NCI-H1048 (cell line): ENCODE data around the gene HUWE1.
"Not testable (repeated sequence)": the region's sequence is repeated elsewhere in the genome, so short reads cannot be mapped to it uniquely, and the experiment has no call there.

ENCODE experiments used
- DNase-seq: peaks from one replicate; lab custom pipeline; 2025; lab: John Stamatoyannopoulos, UW

Gene HUWE1

DNA sequence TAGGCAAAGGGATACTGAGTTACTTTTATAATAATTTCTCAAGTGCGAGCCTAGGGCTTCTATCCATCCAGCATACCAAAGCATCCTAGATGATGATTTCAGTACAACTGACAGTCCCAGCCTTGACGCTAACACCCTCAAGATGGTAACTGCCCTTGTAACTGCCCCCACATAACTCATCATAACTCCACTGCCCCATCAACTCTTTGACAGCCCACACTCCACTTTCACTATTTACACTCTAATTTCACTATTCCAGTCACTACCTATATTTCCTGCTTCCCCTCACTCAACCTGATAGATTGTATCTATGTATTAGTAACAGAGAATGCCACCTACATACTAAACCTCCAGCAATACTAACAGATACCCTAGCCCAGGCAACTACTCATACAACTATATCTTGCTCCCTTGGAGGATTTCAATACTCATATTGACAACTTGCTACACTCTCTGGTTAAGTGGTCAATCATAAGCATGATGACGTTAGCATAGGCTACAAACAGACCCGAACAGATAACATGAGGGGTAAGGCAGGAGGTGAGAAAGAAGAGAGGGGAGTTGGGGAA is 65.0 kb downstream of the HUWE1 start:
- DNase-seq = no peak

DNA sequence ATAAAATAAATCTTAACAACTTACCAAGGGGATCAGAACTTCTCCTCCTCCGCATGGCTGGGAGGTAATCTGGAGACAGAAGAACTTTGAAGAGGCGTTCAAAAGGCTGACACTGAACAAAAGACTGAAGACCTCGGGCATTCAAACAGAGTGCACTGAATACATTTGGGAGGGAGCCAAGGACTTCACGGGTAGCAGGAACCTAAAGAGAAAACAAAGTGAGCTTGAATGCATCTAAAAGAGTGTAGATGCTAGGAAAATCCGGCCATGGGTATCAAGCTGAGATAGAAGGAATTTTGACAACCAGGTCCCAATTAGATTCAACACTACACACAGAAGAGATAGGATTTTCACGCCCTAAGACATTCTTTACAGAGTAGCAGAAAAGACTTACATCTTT is 69.6 kb downstream of the HUWE1 start:
- DNase-seq = no peak

DNA sequence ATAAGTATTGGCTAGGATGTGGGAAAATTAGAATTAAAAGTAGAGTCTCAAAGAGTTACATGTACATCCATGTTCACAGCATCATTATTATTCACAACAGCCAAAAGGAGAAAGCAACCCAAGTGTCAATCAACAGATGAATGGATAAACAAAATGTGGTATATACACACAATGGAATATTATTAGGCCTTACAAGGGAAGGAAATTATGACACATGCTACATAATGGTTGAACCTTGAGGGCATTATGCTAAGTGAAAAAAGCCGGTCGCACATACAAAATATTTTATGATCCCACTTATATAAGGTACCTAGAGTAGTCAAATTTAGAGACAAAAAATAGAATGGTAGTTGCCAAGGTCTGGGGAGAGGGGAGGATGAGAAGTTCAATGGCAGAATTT is 80.1 kb downstream of the HUWE1 start:
- DNase-seq = no peak

DNA sequence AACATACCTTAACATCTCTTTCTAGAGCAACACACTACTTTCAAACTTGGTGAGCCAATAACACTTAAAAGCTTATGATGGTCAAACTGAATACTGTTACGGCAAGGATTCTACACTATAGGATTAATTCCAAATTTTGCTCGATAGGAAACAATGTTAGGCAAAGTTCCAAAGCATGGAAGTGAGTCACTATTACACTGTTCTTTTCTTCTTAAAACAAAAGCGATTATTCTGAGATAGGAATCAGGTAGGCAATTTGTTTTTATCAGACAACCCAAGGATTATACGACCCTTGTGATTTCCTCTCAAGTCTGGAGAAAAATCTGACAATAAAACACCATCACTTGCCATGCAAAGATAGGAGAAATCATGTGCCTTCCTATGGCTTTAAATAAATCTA is 81.5 kb downstream of the HUWE1 start:
- no peak for DNase-seq

DNA sequence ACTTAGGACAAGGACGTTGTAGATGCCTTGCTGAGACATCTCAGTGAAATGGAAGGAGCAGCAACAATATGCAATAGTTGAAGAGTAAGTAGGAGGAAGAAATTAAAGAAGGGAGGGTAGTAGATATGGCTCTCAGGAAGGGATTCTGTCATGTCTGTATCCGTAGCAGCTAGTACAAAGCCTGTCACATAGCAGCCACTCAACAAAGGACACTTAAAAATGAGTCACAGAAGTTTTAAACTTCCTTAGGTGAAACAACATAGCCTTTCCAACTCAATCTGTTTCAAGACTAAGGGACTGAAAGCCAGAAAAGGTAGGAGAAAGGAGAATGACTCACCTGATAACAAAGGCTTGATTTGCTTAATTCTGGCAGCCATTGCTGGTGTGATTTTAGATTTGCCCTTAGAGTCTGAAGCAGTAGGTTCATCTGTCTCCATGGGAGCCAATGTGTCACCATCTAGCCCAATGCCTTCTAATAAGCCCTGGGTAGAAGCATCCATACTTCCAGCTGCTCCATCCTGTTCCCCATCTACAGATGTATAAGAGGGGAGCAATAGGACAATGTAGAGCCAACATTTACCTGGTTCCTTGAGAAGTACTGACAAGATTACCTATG is 86.6 kb downstream of the HUWE1 start:
- DNase-seq = no peak

DNA sequence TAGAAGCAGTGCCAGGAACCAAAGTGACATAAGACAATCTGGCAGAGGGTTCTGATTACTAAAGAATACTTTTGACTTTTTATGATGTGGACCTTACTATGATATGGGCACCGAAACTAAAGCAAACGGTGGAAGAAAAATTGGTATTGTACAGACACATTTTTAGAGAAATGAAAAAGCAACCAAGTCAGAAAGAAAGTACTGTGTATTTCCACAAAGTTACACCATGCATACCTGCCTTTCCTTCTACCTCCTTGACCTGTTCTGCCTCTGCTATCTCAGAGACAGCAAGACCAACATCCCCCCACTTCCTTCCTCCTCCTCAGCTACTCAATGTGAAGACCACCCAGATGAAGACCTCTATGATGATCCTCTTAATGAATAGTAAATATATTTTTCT is 88.3 kb downstream of the HUWE1 start:
- no peak for DNase-seq

DNA sequence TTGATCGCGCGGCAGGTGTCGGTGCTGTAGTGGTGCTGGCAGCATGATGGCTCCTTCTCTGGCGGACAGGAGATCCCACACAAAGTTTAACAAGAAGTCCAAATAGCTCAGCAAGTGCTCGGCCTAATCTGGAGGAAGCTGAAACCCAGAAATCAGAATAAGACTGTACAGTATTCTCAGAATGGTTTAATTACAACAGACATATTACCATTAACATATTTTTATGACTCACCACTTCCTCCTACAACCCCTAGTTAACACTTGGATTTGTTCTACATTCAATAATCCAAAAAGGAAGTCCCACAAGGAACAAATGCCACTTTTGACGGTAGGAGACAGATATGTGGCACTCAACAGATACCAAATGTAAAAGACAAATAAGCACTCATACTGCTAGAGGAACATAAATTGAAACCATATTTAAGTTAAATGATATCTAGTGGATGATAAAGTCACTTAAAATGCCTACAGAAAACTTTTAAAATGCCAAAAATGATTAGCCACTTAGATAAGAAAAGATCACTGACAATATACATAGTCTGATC is 91.2 kb downstream of the HUWE1 start:
- DNase-seq = no peak

DNA sequence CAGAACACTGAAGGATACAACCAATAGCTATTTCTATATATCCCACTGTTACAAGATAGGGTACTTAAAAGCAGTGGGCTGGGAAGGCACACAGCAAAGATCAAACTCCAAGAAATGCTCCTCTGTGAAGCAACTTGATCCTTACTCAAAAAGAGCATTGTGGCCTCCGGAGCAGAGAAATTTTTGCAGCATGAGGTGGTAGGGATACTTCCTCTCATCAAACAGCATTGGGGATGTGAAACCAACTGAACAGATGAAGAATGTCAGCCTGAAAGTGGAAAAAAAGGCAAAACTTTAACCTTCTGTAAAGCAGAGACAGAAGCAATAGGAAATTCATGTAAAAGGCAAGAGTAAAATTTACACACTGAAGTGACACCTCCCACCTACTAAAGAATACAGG is 92.2 kb downstream of the HUWE1 start:
- no peak for DNase-seq

DNA sequence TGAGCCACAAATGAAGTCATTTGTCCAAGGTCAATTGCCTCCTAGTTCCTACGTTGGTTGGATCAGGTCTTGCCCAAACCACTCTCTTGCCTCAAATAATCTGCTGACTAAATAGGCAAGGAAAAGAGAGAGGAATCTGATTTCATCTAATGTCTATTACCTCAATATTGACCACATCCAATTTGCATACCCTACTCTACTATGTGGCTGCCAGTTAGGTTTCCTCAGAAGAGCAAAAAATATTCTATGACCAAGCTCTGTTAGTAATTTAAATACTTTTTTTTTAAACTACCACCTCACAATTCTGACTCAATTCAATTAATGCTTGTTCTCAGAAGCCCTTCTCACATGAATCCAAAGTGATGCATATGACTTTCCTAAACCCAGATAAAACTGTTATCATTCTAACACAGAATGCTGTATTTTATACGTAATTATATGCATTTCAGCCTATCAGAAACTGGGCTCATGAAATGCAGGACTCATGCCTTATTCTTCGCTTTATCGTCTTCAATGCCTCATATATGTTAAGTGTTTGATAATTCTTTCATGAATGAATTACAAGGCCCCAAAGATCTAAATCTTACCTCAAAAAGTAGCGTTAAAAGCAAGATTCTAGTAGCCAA is 98.6 kb downstream of the HUWE1 start:
- no peak for DNase-seq

DNA sequence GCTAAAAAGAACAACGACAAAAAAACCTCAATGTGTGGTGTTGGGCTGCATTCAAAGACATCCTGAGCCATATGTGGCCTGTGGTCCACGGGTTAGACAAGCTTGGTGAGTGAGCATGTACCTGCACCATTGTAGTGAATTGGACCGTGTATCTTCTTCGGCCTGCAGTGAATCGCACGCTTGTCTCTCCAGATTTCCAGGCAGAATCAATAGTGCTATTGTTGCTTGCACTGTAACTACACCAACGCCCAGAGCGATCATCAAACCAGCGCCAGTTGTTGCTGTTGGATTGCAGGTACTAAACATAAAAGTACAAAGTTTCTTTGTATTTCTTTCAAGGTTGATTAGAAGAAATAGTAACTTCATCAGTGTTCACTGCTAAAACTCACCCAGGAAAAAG is 101.6 kb downstream of the HUWE1 start:
- DNase-seq = no peak

DNA sequence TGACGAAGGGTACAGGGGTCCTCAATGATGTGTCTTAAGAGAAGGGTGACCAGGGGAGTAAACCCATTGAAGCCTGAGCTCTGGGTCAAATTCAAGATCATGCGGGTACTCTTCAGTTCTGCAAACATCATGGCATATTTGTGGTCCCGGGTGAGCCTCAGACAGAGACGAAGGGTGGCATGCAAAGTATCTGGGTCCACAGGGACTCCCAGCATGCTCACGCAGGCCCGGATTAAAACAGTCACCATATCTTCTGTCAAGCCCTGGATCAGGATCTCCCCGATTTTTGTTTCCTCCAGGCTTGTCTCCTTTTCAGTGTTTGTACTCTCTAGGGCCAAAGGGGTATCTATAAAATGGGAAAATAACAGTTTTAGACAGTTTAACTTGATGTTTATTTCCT is 102.9 kb downstream of the HUWE1 start:
- DNase-seq = no peak

DNA sequence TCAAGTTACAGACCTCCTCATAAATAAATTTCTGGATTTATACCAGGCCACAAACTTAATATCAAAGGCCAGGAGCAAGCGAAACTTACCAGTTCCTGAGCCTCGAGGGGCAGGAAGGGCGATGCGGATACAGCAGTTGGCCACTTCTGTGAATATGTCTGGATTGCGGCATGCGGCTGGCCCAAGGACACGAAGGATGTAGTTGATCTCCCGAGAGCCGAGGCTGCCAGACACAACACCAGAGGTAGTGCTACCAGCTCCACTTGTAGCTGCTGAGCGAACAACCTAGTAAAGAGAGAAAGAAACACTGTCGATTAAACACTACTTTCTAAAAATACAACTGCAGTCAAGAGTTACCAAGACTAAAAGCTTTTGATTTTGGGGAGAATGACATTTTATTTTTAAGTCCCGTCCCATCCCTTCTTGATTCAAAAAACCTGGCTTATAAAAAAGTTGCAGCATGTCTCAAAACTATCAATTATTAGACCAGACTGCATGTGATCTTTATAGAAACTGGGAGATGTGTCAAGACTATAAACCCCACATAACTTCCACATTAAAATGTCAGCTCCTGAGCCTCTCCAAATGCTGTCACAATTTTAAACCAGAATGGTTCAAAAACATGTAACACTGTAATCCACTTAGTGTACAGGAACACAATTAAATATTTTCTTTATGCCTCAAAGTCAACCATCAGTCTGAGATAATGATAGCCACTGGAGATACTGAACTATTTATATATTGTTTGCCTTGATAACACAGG is 105.6 kb downstream of the HUWE1 start:
- DNase-seq = no peak

DNA sequence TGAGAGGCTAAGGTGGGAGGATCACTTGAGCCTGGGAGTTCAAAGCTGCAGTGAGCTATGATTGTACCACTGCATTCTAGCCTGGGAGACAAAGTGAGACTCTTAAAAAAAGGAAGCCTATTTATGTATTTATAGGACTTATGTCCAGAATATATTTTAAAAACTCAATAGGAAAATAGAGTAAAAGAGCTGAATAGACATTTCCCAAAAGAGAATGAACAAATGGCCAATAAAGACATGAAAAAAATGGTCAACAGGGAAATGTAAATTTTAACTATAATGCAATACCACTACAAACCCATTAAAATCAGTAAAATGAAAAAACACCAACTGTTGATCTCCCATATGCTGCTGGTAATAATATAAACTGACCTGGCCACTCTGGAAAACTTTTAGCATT is 115.0 kb downstream of the HUWE1 start:
- no peak for DNase-seq

DNA sequence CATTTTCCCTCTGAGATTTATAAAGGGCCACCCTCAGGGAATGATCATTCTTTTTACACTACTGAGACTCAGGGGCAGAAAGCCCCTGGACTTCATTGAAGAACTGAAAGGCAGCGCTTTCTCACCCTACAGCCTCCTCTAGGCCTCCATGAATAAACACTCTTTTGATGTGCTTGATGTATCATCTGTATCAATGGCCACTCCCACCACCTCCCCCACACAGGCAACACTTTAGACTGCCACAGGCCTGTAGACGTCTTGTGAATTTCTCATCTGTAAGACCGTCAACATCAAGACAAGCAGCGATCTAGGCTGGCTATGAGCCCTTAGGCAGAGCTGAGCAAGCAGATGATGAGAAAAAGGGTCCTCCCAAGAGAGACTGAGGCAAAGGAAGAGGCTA is 123.2 kb downstream of the HUWE1 start:
- no peak for DNase-seq

DNA sequence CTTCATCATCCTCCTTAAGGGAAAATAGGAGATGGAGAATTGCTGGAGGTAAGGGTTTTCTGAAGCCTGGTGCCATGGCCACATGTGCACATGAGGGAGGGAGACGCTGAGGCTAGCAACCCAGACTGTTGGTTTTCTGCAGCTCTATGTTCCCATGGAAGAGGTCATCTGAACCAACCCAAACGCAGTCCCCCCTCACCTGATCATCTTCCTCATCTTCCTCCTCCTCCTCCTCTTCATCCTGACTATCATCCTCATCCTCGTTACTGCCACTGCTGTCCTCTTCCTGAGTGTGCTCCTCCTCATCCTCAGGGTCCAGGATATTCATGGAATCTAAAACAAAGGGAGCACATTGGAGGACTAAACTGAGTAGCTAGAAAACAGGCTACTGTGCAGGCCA is 124.6 kb downstream of the HUWE1 start:
- DNase-seq = no peak

DNA sequence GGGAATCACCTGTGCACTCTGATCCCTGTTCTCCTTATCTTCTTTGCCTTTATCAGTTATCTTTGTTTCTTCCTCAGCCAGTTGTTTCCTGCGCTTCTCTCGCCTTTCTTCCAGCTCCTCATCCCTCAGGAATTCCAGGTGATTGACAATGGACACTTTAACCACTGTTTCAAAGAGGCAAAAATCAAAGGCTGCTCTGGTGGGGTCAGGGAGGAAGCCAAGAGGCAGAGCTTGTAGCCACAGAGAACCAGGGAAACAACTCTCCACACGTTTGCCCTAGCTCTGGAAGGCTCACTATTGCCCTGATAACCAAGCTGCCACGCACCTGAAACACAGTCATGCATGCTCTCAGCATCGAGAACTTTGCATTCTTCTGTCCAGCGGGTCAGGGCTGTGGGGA is 127.9 kb downstream of the HUWE1 start:
- DNase-seq = no peak

DNA sequence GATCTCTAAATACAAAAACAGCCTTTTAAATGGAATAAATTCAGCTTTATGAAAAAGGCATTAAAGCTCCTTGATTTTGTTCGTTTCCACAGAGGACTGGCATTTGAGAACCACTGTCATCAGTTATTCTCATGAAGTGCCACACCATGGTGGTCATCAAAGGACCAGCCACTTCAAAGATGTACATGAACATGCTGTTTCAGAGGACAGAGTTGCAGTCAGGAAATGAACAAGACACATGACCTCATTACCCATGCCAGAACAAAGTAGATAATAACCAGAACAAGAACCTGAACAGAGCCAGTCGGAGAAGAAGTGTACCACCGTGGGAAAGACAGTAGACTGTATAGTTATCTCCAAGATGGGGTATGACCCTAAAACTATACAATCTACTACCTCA is 129.7 kb downstream of the HUWE1 start:
- no peak for DNase-seq

DNA sequence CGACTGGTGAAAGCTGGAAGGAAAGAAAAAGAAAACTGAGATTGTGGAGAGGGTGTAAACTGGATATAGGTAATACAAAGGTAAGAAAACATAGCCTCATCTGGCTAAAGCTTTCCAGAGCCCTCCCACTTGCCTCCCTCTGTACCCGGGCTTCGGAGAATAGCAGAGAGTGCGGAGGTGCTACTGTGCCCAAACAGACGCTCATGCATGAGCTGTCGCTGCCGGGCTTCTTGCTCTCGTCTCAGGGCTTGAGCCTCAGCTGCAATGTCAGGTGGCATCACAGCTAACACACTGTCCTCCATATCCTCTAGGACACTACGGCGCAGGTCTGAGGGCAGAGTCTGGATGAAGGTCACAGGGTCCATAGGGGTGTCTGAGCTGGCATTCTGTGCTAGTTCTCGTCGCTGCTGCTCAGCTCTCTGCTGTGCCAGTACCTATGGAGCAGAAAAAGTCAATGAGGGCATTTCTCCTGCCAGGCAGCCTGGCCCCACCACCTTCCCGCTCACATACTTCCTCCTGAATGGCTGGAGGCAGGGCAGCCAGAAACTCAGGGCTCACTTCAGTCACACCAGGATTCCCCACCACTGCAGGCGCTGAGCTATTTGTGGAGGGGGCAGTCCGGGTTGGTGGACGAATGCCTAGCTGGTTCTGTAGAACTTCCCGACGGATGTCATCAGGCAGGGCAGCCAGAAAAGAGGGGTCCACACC is 135.6 kb downstream of the HUWE1 start:
- no peak for DNase-seq

DNA sequence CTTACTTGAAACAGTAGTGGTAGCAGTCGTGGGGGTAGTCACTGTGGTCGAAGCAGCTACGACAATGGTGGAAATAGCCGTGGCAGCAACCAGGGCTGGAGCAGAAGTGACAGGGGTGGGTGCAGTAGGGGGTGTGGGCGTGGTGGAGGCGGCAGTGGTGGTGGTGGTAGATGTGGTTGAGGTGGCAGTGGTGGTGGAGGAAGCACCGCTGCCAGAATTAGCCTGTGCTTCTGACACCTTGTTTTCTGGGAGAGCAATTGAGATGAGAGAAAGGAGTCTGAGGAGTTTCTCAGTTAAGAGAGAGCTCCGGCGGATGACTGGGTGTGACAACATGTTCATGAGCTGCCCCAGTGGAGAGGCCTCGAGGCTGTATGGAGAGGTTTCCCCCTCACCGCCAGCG is 138.9 kb downstream of the HUWE1 start:
- no peak for DNase-seq

DNA sequence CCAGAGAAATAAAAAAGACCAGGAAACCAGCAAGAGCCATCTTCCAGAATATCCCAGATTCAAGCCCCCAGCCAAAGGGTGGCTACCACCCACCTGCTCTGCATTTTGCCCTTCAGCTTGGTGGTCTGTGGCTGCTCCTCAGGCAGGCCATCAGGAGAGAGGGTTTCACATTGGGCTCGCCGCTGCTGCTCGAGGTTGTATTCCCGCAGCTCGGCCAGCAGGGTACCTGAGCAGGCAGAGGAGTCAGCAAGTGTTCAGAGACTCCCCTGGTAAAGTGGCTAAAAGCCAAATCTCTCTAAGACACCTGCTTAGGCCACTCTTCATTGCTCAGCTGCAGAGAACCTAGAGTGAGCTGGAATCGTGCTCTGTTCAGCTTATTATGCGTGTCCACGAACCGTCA is 141.6 kb downstream of the HUWE1 start:
- no peak for DNase-seq

DNA sequence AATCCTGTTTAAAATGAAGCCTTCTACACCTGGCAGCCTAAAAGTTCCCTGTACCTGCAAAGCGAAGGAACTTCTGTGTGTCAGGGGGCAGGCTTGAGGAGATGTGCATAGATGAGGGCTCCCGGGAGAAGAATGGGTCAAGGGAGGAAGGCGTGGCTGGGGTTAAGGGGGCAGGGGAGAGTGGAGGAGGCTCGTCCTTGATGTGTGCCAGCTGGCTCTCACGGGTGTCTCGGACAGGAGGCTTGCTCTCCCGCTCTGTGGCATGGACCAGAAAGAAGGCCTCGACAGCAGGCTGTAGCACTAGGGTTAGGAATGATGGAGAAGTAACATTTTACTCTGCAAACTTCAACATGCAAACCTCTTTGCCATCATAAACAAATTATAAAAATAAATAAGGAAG is 147.7 kb downstream of the HUWE1 start:
- DNase-seq = no peak

DNA sequence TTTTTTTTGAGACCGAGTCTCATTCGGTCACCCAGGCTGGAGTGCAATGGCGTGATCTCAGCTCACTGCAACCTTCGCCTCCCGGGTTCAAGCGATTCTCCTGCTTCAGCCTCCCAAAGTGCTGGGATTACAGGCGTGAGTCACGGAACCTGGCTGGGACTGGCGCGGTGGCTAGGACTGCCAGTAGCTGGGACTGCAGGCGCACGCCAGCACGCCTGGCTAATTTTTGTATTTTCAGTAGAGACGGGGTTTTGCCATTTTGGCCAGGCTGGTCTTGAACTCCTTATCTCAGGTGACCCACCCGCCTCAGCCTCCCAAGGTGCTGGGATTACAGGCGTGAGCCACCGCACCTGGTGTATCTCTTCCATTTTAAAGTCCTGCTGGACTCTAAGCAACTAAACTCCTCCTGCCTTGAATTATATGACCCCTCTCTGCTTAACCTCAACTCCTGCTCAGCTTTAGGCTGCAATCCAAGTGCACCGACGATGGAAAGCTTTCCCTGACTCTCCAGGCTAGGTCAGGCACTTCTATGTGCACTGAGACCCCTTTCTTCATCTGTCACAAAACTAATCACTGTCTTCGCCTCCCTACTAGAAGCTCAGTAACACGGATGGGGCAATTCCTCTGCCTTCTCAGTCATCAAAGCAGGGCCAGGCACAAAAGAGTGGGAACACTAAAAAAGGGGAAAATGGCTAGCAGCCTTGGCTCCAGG is 155.1 kb downstream of the HUWE1 start:
- not testable (repeated sequence) for DNase-seq
